Measurements from ENCODE around the gene BRINP1.

DNA sequence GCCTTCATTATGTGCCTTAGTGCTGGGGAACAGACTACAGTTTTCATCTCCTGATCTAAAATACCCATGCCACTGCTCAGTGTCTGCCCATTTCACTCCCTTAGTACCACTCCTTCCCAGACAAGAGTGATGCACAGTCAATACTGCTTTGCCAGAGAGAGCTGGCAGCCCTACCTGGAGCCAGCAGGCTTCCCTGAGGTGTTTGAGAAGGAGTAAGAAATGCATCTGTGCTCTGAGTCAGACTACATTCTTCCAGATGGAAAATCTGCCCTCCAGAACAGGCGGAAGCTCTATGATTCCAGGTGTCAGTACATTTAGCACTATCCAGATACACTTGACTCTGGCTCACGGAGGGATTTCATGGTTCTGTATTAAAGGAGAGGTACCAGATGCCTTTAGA lies 209.8 kb downstream of the BRINP1 start:
- TF ChIP-seq, protein P1, sequence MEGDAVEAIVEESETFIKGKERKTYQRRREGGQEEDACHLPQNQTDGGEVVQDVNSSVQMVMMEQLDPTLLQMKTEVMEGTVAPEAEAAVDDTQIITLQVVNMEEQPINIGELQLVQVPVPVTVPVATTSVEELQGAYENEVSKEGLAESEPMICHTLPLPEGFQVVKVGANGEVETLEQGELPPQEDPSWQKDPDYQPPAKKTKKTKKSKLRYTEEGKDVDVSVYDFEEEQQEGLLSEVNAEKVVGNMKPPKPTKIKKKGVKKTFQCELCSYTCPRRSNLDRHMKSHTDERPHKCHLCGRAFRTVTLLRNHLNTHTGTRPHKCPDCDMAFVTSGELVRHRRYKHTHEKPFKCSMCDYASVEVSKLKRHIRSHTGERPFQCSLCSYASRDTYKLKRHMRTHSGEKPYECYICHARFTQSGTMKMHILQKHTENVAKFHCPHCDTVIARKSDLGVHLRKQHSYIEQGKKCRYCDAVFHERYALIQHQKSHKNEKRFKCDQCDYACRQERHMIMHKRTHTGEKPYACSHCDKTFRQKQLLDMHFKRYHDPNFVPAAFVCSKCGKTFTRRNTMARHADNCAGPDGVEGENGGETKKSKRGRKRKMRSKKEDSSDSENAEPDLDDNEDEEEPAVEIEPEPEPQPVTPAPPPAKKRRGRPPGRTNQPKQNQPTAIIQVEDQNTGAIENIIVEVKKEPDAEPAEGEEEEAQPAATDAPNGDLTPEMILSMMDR (IDR thresholded peaks at IDR 0.05; ENCODE audit: control extremely low read depth in 1 of 3, insufficient read depth in 1 of 3, low read depth in 1 of 3, low read length in 3 of 3) = no peak
- TF ChIP-seq POLR2A (IDR thresholded peaks at IDR 0.05; ENCODE audit: control extremely low read depth in 1 of 2, low read depth in 2 of 2, low read length in 2 of 2) (no peak), NRF1 (IDR thresholded peaks at IDR 0.05; ENCODE audit: low read depth, low read length) (no peak), RFX5 (IDR thresholded peaks at IDR 0.05; ENCODE audit: borderline replicate concordance, low read depth, low read length) (no peak), SP2 (IDR thresholded peaks at IDR 0.05; ENCODE audit: low read length) (no peak), YY1 (IDR thresholded peaks at IDR 0.05; ENCODE audit: low read depth, low read length) (no peak), PHF8 (conservative IDR thresholded peaks at IDR 0.05; ENCODE audit: low read depth, low read length) (no peak), JUN (IDR thresholded peaks at IDR 0.05; ENCODE audit: low read depth, low read length) (no peak)
